ENCODE results near the gene PTAFR.

PTAFR gene

DNA sequence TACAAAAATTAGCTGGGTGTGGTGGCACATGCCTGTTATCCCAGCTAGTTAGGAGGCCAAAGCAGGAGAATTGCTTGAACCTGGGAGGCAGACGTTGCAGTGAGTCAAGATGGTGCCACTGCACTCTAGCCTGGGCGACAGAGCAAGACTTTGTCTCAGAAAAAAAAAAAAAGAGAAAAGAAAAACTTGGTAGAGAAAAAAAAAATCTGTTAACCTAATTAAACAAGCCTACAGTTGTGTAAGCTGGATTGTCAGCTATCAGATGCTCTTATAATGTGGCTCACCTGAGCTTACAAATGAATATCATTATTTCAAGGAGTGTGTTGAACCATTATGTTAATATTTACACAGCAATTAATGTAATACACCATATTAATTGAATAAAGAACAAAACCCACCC is 61.6 kb downstream of the PTAFR start:
- no peak for FAIRE-seq

DNA sequence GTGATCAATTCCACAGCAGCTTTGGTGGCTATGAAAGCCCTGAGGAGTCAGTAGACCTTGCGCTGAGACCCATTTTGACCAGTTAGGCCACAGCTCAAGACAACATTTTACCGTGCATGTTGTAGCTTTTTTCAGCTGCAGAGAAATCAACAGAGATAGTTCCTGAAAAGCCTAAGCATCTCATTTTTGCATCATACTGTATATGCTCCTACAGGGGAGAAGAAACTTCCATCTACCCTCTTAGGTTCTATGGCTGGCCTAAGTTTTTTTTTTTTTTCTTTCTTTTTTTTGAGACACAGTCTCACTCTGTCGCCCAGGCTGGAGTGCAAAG is 63.3 kb downstream of the PTAFR start:
- no peak for FAIRE-seq

DNA sequence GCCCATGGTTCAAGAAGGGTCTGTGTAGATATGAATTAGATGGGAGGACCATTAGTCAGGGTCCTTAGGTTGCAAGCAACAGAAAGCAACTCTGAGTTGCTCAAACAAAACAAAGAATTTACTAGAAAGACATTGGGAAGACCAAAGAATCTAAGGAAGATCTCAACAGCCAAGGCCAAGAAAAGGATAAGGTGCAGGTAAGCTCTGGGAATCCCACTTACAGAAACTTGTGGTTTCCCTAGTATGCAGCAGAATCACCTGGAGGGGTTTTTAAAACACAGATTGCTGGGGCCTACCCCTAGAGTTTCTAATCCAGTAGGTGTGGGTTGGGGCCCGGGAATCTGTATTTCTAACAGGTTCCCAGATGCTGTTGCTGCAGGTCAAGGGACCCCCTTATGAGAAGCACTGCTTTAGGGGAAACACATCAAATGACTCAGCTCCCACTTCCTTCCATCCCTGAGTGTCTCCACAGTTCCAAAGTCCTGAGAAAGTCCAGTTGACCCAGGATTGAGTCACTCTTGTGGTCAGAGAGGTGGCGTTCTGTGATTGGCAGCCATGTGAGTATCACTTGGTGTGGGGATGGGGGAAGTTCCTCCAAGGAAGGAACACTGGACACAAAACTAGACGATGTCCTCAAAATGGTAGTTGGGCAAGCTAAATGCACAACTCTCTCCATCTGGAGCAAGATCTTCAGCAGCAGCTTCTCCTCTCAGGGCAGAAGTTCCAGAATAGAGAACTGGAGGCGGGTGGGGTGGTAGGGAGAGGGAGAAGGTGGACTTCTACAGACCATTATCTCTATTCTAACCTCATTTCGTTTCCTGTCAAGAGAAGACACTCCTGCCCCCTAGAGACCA is 63.9 kb downstream of the PTAFR start:
- no peak for FAIRE-seq

GRCh38 chr1:28111157-28111556 is 65.3 kb downstream of the PTAFR start:
- FAIRE-seq, result no peak

- FAIRE-seq, result no peak
Observed at GRCh38 chr1:28110555-28110954, 65.9 kb downstream of the PTAFR start.

DNA sequence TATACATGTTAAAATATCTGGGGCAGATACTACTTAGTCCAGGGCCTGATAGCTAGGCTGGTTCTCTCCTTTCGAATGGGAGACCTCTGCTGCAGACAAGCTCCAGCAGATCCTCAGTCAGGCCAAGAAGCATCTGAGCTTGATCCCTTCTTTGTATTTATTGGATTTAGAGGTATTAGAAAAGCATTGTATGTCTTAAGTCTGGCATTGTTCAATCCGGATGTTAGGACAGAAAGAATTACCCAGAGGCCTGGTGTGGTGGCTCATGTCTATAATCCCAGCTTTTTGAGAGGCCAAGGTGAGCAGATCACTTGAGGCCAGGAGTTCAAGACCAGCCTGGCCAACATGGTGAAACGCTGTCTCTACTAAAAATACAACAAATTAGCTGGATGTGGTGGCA is 66.9 kb downstream of the PTAFR start:
- FAIRE-seq, result no peak

DNA sequence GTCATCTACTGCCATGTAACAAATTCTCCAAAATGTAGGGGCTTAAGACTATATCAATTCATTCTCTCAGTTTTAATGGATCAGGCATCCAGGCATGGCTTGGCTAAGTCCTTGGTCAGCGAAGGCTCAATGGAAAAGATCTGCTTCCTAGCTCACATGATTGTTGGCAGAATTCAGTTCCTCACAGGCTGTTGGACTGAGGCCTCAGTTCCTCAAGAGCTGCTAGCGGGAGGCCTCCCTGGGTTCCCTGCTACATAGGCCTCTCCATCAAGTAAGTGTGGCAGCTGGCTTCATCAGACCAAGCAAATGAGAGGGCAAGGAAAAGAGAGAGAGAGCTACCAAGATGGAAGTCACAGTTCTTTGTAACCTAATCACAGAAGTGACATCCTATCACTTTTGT is 68.5 kb downstream of the PTAFR start:
- FAIRE-seq, result no peak

DNA sequence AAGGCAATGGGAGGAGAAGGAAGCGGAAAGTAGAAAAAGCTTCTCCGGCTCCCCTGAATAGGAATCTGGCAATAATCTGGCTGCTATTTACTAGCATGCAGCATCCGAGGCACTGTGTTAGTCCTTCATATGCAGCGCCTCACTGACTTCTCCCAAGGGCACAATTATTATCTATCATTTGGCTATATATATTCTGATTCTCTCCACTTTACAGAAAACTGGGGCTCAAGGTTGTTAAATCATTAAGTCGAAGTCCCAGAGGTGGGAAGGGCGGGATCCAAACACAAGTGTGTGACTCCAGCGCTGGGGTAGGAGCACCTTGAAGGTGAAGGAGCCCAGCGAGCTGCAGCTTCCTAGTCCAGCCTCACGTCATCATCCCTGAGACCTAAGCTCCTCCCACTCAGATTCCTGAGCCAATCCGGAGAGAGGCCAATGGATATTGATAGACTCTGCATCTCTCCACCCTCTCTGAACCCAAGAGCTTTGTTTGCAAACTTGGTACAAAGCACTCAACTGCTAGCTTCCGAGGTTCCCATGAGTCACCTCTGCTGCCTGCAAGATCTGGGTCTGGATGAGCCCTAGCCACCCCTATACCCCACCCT is 71.5 kb downstream of the PTAFR start:
- FAIRE-seq, result no peak

DNA sequence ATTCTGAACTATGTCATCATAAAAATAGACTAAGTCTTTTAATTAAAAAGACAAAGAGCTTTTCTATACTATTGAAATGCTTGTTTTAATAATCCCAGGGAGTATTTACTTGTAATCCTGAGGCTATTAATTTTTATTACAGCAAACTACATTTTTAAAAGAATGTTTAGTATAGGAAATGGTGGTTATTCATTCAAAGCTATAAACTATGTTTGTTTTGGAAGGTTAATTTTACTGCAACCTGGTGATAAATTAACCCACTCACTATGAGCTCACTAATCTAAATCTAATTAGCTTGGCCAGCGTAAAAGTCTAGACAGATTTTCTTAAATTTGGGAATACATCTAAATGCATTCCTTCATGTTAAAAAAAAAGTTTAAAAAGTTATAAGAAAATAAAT is 74.3 kb downstream of the PTAFR start:
- no peak for FAIRE-seq

DNA sequence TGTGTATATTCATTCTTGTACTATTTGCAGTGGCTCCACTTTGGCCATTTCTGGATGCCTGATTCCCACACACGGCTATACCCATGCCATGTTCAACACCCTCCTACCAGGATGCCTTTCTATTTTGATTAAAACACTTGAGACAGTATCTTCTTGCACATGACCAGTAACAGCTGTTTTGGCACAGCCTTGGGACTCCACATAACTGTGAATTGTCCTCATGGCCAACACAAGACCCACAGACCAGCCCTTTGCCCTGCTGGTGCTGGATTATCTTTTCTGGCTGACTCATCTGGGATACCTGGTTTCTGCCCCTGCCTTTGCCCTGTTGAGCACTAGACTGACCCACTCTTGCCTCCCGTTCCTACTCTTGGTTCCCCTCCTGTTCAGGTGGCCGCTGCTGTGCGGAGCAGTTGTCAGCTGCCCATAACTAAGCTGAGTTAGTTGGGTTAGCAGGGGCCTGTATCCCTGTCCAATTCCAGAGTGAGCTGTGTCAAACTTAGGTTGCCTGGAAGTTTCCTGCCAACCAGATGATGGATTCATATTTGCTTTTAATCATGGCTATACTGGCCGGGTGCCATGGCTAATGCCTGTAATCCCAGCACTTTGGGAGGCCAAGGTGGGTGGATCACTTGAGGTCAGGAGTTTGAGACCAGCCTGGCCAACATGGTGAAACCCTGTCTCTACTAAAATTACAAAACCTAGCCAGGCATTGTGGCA is 77.3 kb downstream of the PTAFR start:
- no peak for FAIRE-seq

Data from endometrium (tissue), 2 donors.